ENCODE data around the gene FAM221B. TPM values are rescaled to one million over a fixed set of nuclear protein-coding genes. Genes with fewer than 3 reads are reported as not detected.

FAM221B gene
- total and polyA plus RNA-seq, 2 experiments from 2014 or later = 0.47 TPM; not detected in 1

DNA sequence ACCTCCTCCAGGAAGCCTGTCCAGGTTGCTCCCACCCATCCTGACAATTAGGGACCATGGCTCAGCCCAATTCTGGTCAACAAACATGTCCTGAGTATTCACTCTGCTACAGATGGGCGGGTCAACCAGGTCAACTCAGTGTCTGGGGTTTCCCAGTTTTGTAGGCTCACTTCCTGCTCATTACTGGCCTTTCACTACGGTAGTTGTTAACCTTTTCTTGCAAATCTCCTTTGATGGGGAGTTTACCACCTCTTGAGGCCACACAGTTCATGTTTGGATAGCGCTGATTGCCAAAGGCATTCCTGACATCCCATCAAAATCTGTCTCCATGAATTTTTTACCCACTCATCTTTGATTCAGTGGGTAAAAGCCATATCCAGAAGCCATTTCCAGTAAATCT is 14.3 kb upstream of the FAM221B start (continued):
- TF ChIP-seq, protein P1, sequence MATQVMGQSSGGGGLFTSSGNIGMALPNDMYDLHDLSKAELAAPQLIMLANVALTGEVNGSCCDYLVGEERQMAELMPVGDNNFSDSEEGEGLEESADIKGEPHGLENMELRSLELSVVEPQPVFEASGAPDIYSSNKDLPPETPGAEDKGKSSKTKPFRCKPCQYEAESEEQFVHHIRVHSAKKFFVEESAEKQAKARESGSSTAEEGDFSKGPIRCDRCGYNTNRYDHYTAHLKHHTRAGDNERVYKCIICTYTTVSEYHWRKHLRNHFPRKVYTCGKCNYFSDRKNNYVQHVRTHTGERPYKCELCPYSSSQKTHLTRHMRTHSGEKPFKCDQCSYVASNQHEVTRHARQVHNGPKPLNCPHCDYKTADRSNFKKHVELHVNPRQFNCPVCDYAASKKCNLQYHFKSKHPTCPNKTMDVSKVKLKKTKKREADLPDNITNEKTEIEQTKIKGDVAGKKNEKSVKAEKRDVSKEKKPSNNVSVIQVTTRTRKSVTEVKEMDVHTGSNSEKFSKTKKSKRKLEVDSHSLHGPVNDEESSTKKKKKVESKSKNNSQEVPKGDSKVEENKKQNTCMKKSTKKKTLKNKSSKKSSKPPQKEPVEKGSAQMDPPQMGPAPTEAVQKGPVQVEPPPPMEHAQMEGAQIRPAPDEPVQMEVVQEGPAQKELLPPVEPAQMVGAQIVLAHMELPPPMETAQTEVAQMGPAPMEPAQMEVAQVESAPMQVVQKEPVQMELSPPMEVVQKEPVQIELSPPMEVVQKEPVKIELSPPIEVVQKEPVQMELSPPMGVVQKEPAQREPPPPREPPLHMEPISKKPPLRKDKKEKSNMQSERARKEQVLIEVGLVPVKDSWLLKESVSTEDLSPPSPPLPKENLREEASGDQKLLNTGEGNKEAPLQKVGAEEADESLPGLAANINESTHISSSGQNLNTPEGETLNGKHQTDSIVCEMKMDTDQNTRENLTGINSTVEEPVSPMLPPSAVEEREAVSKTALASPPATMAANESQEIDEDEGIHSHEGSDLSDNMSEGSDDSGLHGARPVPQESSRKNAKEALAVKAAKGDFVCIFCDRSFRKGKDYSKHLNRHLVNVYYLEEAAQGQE (IDR thresholded peaks at IDR 0.05; ENCODE audit: unreplicated experiment) = no peak
- TF ChIP-seq, protein P2, sequence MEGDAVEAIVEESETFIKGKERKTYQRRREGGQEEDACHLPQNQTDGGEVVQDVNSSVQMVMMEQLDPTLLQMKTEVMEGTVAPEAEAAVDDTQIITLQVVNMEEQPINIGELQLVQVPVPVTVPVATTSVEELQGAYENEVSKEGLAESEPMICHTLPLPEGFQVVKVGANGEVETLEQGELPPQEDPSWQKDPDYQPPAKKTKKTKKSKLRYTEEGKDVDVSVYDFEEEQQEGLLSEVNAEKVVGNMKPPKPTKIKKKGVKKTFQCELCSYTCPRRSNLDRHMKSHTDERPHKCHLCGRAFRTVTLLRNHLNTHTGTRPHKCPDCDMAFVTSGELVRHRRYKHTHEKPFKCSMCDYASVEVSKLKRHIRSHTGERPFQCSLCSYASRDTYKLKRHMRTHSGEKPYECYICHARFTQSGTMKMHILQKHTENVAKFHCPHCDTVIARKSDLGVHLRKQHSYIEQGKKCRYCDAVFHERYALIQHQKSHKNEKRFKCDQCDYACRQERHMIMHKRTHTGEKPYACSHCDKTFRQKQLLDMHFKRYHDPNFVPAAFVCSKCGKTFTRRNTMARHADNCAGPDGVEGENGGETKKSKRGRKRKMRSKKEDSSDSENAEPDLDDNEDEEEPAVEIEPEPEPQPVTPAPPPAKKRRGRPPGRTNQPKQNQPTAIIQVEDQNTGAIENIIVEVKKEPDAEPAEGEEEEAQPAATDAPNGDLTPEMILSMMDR (conservative IDR thresholded peaks at IDR 0.05; ENCODE audit: low read depth in 2 of 2) = no peak

DNA sequence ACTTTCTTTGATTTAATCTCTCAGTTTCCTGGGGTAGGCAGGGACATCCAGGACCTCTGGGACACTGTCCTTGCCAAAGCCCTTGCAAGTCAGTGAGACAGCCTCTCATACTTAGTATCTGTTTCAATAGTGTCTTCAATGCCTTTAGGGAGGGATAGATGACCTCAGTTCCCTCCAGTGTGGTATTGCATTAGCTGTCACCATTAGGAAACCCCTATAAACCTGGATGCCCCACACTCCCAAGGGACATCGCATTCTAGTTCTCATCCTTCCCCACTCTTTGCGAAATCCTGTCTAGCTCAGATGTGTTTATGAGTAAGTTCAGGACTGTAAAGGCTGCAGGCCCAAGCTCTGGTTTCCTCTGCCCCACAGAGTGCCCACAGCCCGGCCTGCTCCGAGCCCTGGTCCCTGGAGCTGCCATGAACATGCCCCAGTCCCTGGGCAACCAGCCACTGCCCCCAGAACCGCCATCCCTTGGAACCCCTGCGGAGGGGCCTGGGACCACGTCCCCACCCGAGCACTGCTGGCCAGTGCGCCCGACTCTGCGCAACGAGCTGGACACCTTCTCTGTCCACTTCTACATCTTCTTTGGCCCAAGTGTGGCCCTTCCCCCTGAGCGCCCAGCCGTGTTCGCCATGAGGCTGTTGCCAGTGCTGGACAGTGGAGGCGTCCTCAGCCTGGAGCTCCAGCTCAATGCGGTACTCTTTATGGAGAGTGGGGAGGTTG is 13.7 kb upstream of the FAM221B start:
- no peak overlapping the region for H2AFZ ChIP-seq
- peaks cover 33% of the 10 kb centered on the region for H3K4me1 Mint-ChIP-seq
- peaks cover 6% of the 10 kb centered on the region; the same call in 1 of the 2 replicates for H3K27me3 ChIP-seq (ENCODE audit: insufficient read depth)
- DNase-seq (ENCODE audit: low spot score) (no peak), ATAC-seq (no peak)
- H3K4me2 ChIP-seq = no peak overlapping the region
- peaks cover 9% of the 10 kb centered on the region; the same call in 1 of the 2 replicates for H3K9me2 ChIP-seq (ENCODE audit: insufficient read depth)
- H3K36me3 ChIP-seq (ENCODE audit: insufficient read depth) = no peaks in the 10 kb centered on the region
- no peaks in the 10 kb centered on the region; the same call in 1 of the 2 replicates for H3F3A ChIP-seq (replicated peaks; ENCODE audit: low read depth)
- no peak overlapping the region for H3K4me3 Mint-ChIP-seq
- no peaks in the 10 kb centered on the region for H3K36me3 Mint-ChIP-seq (ENCODE audit: low read depth)
- H3K27me3 Mint-ChIP-seq (ENCODE audit: insufficient read depth, low read depth, poor library complexity) = peaks cover 12% of the 10 kb centered on the region
- no peak overlapping the region for H3K4me3 ChIP-seq
- TF ChIP-seq ZNF114 (CRISPR knock-in tag; IDR thresholded peaks at IDR 0.05) (no peak), STAT1 (IDR thresholded peaks at IDR 0.05; ENCODE audit: unreplicated experiment) (no peak)
- TF ChIP-seq, protein P3, sequence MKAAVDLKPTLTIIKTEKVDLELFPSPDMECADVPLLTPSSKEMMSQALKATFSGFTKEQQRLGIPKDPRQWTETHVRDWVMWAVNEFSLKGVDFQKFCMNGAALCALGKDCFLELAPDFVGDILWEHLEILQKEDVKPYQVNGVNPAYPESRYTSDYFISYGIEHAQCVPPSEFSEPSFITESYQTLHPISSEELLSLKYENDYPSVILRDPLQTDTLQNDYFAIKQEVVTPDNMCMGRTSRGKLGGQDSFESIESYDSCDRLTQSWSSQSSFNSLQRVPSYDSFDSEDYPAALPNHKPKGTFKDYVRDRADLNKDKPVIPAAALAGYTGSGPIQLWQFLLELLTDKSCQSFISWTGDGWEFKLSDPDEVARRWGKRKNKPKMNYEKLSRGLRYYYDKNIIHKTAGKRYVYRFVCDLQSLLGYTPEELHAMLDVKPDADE (IDR thresholded peaks at IDR 0.05) = no peak
- H3K9me3 Mint-ChIP-seq = no peaks in the 10 kb centered on the region
- H3K27ac Mint-ChIP-seq = no peak overlapping the region
- H4K20me1 ChIP-seq (replicated peaks; ENCODE audit: insufficient read depth) = no peaks in the 10 kb centered on the region; the same call in 1 of the 2 replicates
- H3K4me1 ChIP-seq (ENCODE audit: insufficient read depth) = peaks cover 29% of the 10 kb centered on the region
- H3K27ac ChIP-seq (ENCODE audit: low read depth) = no peak overlapping the region
- H3K79me2 ChIP-seq (replicated peaks; ENCODE audit: insufficient read depth) = no peaks in the 10 kb centered on the region

DNA sequence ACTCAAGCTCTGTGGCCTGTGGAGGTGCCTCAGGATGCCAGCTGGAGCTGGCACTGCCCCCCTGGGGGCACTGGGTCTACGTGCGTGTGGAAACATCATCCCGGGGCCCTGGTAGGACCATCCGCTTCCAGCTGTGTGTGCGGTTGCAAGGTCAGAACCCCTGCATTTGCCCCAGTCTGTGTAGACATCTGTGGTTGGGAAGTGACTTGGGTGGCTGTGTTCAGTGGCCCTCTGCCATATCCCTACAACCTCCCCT is 13.0 kb upstream of the FAM221B start:
- no peaks in the 10 kb centered on the region; the same call in 1 of the 2 replicates for H3F3A ChIP-seq (replicated peaks; ENCODE audit: low read depth)
- no peak overlapping the region for H3K27ac Mint-ChIP-seq
- no peak for ATAC-seq
- no peaks in the 10 kb centered on the region for H3K36me3 ChIP-seq (ENCODE audit: insufficient read depth)
- no peak overlapping the region for H3K27ac ChIP-seq (ENCODE audit: low read depth)
- DNase-seq (ENCODE audit: low spot score) = no peak
- H3K4me1 Mint-ChIP-seq = peaks cover 30% of the 10 kb centered on the region
- H3K27me3 ChIP-seq (ENCODE audit: insufficient read depth) = 0 out of 2 replicates have a peak, but pooled peaks cover under 1% of the 10 kb centered on the region
- no peaks in the 10 kb centered on the region; the same call in 1 of the 2 replicates for H4K20me1 ChIP-seq (replicated peaks; ENCODE audit: insufficient read depth)
- no peak overlapping the region for H3K4me3 Mint-ChIP-seq
- H3K4me2 ChIP-seq = no peak overlapping the region
- no peaks in the 10 kb centered on the region for H3K79me2 ChIP-seq (replicated peaks; ENCODE audit: insufficient read depth)
- no peak overlapping the region for H2AFZ ChIP-seq
- H3K36me3 Mint-ChIP-seq (ENCODE audit: low read depth) = no peaks in the 10 kb centered on the region
- H3K9me2 ChIP-seq (ENCODE audit: insufficient read depth) = peaks cover 9% of the 10 kb centered on the region; the same call in 1 of the 2 replicates
- peaks cover 24% of the 10 kb centered on the region for H3K4me1 ChIP-seq (ENCODE audit: insufficient read depth)
- peaks cover 12% of the 10 kb centered on the region for H3K27me3 Mint-ChIP-seq (ENCODE audit: insufficient read depth, low read depth, poor library complexity)
- H3K9me3 Mint-ChIP-seq = no peaks in the 10 kb centered on the region
- no peak overlapping the region for H3K4me3 ChIP-seq
- TF ChIP-seq POLR2AphosphoS5 (IDR thresholded peaks at IDR 0.05; ENCODE audit: low read depth) (no peak), STAT1 (IDR thresholded peaks at IDR 0.05; ENCODE audit: unreplicated experiment) (no peak), NANOG (IDR thresholded peaks at IDR 0.05; ENCODE audit: borderline replicate concordance) (no peak)

Measured in GM23338 (cell line).